Stimulated activated CD8-positive, alpha-beta memory T cell treated with anti-CD3 and anti-CD28 coated beads, Interleukin-12 subunit alpha, Interleukin-12 subunit beta, amount 100 ng/mL, for 24 hours (primary cell): Measurements from ENCODE around the gene CLECL1.
A peak's percentile ranks its signal among the peaks of the same experiment; 100 is the strongest.
"Not testable (repeated sequence)": the region's sequence is repeated elsewhere in the genome, so short reads cannot be mapped to it uniquely, and the experiment has no call there.

Experiments used
- DNase-seq: peaks from one replicate; pipeline ENCODE4 v3.0.0-alpha.2; 2020; ENCODE audit errors: extremely low read depth

The CLECL1 gene

DNA sequence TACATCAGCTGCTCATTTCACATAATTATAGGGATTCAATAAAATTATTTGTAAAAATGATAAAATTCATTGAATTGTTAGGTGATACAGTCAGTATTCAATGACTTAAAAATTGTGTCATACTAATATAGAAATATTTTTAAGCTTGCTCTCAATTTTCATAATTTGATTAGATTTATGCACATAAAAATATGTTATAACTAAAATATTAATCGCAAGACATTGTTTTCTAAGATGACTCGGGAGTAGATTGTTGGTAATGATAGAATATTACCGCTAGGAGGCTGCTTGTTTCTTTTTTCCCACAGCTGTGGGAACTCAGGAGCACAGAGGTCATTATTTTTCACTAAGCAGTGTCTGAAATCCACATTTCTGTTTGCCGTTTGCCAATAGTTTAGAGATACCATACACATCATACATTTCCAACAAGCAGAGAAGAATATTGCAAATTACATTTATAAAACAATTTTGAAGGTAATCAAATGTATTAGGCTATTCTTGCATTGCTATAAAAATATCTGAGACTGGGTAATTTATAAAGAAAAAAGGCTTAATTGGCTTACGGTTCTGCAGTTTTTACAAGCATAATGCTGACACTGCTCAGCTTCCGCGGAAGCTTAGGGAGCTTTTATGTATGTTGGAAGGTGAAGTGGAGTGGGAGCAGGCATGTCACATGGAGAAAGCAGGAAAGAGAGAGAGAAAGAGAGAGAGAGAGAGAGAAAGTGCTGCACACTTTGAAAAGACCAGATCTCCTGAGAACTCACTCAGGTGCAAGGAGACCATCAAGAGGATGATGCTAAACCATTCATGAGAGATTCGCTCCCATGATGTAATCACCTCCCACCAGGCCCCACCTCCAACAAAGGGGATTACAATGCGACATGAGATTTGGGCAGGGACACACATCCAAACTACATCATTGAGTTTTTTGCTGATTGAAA lies 18.6 kb upstream of the CLECL1 start:
- DNase-seq: no peak

GRCh38 chr12:9750276-9751203 lies 17.6 kb upstream of the CLECL1 start:
- DNase-seq: no peak

DNA sequence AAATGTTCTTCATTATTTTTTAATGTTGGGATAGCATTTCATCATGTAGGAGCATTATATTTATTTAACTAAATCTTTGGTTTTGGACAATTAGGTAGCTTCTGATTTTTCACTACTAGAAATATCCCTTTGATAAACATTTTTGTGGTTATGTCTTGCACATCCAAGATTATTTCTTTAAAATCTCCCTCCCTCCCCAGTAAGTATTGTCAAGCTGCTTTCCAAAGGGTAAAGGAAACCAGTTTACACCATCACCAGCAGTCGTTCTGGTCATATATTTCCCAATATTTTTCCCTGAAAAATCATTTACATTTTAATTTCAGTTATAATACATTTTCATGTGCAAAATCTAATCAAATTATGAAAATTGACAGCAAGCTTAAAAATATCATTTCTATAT lies 16.7 kb upstream of the CLECL1 start:
- DNase-seq: no peak

DNA sequence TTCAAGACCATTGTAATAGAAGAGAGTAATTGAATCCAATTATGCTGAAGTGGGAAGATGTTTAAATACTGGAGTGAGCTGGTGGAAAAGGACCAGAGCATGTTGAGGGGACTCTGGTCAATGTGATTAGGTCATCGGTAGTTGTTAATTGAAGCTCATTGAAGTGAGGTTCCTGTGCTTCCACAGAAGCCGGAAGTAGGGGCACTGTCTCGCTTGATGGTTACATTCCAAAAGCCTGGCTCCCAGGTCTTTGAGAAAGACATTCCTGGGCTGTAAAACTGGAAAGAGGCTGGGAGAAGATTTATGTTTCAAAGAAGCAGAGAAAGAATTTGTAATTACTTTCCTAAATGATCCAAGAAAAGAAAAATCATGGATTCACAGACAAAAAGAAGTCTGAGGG lies 12.3 kb upstream of the CLECL1 start:
- DNase-seq: no peak

GRCh38 chr12:9742661-9743060 lies 9.8 kb upstream of the CLECL1 start:
- DNase-seq: no peak

DNA sequence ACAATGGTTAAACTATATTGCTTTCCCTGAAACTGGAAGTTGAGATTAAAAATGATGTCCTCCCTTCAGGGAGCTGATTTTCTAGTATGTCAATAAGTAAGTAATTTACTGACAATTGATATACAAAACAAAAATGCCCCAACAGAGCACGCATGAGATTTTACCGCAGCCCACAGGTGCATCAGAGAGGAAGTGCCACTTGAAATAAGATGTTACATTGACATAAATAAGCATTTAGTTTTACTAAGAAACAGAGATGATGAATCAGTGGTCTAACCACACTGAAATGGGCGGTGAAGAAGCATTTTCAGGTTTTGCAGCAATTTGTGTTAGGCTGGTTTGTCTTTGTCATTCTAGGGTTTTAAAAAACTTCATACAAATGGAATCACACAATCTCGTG lies 8.8 kb upstream of the CLECL1 start:
- DNase-seq: peak; percentile 47

DNA sequence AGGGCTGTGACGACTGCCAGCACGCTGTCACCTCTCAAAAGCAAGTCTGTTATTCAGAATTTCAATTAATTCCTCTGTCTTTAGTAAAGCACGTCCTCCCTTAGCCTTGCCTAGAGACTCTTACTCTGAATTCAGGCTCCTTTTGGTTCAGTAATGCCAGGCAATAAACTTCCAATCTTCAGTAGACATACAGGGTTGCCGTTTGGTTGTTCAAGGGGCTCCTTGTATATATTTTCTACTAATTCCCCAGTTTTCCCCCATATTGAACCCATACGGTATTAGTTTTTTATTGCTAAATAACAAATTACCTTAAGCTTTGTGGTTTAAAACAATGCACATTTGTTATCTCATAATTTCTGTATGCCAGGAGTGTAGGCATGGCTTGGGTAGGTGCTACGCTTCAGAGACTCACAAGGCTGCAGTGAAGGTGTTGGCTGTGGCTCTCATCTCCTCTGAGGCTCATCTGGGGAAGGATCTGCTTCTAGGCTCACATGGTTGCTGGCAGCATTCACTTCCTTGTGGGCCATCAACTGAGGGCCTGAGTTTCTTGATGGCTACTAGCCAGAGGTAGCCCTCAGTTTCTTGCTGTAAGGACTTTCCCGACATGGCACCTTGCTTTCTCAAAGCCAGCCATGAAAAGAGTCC lies 7.3 kb upstream of the CLECL1 start:
- no peak for DNase-seq

GRCh38 chr12:9739404-9740105 lies 6.7 kb upstream of the CLECL1 start:
- DNase-seq: not testable (repeated sequence)

DNA sequence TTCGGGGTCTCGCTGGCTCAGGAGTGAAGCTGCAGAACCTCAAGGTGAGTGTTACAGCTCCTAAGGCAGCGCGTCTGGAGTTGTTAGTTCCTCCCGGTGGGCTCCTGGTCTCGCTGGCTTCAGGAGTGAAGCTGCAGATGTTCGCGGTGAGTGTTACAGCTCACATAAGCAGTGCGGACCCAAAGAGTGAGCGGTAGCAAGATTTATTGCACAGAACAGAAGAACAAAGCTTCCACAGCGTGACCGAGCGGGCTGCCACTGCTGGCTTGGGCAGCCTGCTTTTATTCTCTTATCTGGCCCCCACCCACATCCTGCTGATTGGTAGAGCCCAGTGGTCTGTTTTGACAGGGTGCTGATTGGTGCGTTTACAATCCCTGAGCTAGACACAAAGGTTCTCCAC lies 6.0 kb upstream of the CLECL1 start:
- DNase-seq: not testable (repeated sequence)

- no peak for DNase-seq
Observed at GRCh38 chr12:9736936-9737705, 4.2 kb upstream of the CLECL1 start.

DNA sequence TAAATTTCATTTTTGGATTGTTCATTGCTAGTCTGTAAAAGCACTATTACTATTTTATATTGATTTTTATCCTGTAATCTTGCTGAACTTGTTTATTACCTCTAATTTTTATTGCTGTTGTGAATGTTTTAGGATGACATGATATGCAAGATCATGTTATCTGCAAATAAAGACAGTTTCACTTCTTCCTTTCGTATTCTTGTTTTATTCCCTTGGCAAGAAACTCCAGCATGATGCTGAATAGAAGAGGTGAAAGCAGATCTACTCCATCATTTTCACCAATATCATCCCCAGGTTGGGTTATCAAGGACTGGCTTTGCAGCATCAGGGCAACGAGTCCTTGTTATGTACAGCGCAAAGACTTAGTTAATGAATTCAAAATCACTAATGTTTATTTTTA lies 2.7 kb upstream of the CLECL1 start:
- DNase-seq: no peak

GRCh38 chr12:9731797-9732196 lies 1.1 kb downstream of the CLECL1 start:
- DNase-seq: no peak

DNA sequence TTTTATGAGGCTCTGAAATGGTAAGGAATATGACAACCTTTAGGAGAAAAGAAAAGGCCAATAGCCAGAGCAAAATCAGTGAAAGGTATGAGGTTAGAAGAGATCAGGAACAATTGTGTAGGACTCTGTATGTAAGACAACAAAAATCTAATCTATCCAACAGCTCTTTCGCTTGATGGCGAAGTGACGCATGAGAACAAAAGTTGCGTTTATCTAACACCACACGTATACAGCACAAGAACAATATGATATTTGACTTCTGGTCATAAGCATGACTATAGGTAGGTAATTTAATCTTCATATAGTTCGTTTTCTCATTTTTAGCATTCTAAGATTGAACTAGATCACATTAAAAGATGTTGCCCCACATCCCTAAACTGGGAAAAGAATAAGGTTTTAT lies 1.5 kb downstream of the CLECL1 start:
- DNase-seq: no peak

- no peak for DNase-seq
Observed at GRCh38 chr12:9730591-9730990, 2.3 kb downstream of the CLECL1 start.

DNA sequence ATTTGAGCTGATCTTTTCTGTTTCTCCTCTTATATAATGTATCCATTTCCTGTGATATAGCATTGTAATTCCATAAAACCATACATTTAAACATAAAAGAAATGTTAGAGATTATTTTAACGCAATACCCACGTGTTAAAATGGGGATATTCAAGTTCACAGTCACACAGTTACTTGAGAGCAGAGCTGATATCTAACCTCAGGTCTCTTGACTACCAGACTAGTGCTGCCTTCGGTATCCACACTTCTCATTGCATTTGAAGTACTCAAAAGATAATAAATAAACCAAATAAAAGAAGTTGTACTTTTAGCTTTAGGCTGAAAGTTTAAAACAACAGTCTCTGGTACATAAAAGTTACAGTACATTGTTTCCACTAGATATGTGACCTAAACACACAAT lies 2.9 kb downstream of the CLECL1 start:
- no peak for DNase-seq

DNA sequence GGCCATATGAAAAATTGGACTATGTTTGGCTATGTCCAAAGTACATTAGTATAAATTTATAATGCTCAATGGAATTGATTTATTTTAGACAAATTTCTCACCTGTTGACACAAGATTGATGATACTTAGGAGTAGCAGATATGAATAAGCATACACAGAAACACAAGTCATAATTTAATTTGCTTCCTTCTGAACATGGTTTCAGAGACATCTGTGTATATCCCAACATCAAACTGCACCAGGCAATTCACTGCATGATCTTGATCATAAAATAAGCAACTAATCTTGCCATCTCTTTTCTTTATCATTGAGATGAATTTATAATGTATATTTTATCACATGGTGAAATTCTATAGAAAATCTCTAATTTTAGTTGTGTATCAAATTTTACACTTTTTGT lies 3.8 kb downstream of the CLECL1 start:
- no peak for DNase-seq

DNA sequence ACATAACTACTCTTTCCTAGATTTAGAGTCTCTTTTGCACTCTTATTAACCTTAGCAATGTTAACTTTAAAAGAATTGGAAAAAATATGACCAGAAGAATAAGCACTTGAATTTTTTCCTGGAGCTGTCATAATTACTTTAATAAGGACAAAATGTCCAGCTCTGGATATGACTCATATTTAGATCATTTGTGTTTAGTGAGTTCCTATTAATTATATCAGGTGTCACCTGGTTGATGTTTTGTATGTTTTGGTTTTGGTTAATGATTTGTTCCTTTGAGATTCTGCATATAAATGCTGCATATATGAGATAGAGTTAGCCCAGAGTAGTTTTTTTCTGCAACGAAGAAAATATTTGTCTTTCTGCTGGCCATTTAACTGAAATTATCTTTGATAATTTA lies 5.1 kb downstream of the CLECL1 start:
- DNase-seq: no peak

DNA sequence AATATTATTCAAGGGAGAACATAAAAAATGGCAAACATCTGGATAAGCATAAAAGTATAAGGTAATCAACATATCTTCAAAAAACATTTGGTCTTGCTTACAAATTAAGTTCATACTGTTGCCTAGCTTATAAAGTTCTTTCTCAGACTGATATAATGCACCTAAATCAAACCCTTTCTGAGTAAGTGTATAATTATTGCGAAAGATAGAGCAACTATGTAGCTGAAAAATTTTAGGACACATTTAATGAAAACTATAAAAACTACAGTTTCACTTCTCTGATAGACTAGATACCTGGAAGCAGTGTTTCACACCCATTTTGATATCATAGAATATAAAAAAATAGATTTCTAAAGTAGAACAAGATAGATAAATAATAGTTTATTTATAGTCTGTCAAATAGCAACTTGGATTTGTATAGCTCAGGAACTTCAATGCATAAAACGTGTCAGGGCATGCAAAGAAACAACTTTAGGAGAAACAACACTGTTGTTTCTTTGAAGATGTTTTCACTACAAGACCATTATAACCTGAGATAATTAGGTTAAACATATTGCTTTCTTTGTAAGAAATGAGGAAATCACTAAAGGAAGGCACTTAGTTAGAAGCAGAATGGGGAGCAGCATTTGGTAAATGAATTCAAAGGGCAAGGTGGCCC lies 7.6 kb downstream of the CLECL1 start:
- DNase-seq: no peak

DNA sequence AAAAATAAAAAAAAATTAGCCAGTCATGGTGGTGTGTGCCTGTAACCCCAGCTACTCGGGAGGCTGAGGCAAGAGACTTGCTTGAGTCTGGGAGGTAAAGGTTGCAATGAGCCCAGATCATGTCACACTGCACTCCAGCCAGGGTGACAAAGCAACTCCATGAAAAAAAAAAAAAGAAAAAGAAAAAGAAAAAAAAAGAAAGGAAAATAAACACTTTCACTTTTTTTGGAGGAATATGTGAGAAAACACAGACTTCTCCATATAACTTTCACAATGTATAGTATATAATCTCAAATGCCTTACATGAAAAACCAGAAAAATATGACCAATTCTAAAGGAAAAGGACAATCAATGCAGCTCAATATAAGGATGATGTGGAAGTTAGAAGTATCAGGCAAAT lies 8.9 kb downstream of the CLECL1 start:
- DNase-seq: no peak

GRCh38 chr12:9721394-9722092 lies 11.4 kb downstream of the CLECL1 start:
- DNase-seq: no peak
